ENCODE measurements around the gene NLE1. TPM values are rescaled to one million over a fixed set of nuclear protein-coding genes. Genes with fewer than 3 reads are reported as not detected.
A peak's percentile ranks its signal among the peaks of the same experiment; 100 is the strongest.

NLE1 gene
- total RNA-seq (13.7 and 17.5 TPM in 2 replicates), polyA plus RNA-seq (10.4 and 16.5 TPM in 2 replicates), polyA minus RNA-seq (16.3 and 23.3 TPM in 2 replicates)
- 9.5 TPM for total RNA-seq (2013)

DNA sequence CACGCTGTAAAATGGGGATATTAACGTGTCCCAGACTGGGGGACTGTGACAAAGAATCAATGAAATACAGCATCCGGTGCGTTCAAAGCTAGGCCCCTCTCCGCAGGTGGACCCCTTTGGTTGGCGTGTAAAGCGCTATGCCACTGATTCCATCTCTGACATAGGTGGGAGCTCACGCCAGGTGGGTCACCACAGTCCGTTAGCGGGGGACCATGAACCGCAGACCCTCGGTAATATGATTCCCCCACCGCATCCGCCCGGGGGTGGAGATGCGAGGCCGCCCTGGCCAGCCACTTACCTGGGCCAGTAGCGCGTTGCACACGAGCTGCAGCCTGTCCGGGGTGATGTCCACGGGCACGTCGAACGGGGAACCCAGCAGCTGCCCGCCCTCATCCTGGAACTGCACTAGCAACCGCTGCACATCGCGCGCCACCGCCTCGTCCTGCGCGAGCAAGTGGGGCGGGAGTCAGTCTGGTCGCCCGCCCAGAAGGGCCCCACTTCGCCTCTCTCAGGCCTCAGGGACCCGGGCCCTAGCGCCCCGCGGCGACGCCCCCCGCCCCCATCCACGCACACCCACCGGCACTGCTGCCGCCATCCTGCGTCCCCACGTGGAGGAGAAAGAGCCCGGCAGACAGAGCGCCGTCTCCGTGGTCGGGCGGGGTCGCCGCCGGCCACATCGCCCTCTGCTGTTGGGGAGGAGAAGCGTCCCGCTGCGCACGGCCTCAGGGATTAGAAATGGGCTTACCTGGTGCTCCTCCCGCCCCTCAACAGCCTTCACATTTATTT lies at the start of gene NLE1:
TSS of gene NLE1 (minus strand) at position 623 of the 786 bp plus-strand sequence. CDS start at position 595, 28 bp downstream.
- H3K9me3 Mint-ChIP-seq (ENCODE audit: insufficient read depth) = no peaks in the 10 kb centered on the region
- H3K27ac Mint-ChIP-seq = peak within 1 kb of the TSS; percentile 56
- under 1% methylated on average over 53 of the region's 65 CpGs for WGBS (ENCODE audit: insufficient coverage)
- Histone ChIP-seq H3K4me2 (replicated peaks; ENCODE audit: low read depth, low read length, poor library complexity, severe bottlenecking) (peak within 1 kb of the TSS; percentile 96), H3K4me1 (ENCODE audit: control insufficient read depth in 2 of 2, insufficient read depth in 2 of 2, low read length in 2 of 2) (peaks cover 5 to 11% of the 10 kb centered on the region in 2 donors), H3K9me3 (ENCODE audit: control extremely low read depth in 1 of 3, control insufficient read depth in 2 of 3, insufficient read depth in 1 of 3, low read length in 2 of 3) (no peaks in the 10 kb centered on the region), H3K4me3 (ENCODE audit: control extremely low read depth in 1 of 5, extremely low read depth in 1 of 5, insufficient read depth in 1 of 5, low read depth in 2 of 5, low read length in 4 of 5) (peak within 1 kb of the TSS; percentile 73 to 93 (median 84)), H3K9ac (ENCODE audit: low read length) (peak within 1 kb of the TSS; percentile 87), H3K79me2 (ENCODE audit: control insufficient read depth, insufficient read depth, low read length) (peaks cover 22% of the 10 kb centered on the region), H2AFZ (ENCODE audit: insufficient read depth, low read depth, low read length, poor library complexity, severe bottlenecking) (peak within 1 kb of the TSS; percentile 100), H3K27me3 (replicated peaks in 1 of 4; ENCODE audit: control extremely low read depth in 1 of 4, control insufficient read depth in 3 of 4, insufficient read depth in 4 of 4, low read length in 3 of 4) (no peaks in the 10 kb centered on the region), H3K36me3 (replicated peaks in 1 of 2; ENCODE audit: control extremely low read depth in 1 of 2, control insufficient read depth in 1 of 2, extremely low read depth in 1 of 2, insufficient read depth in 2 of 2, low read length in 1 of 2) (peaks cover 0 to 25% of the 10 kb centered on the region in 2 experiments), H4K20me1 (ENCODE audit: control insufficient read depth, insufficient read depth, low read length, poor library complexity, severe bottlenecking) (no peaks in the 10 kb centered on the region), H3K27ac (ENCODE audit: low read length in 2 of 2) (peak within 1 kb of the TSS in 1 of 2 donors; percentile 64)
- TF ChIP-seq, protein P1, sequence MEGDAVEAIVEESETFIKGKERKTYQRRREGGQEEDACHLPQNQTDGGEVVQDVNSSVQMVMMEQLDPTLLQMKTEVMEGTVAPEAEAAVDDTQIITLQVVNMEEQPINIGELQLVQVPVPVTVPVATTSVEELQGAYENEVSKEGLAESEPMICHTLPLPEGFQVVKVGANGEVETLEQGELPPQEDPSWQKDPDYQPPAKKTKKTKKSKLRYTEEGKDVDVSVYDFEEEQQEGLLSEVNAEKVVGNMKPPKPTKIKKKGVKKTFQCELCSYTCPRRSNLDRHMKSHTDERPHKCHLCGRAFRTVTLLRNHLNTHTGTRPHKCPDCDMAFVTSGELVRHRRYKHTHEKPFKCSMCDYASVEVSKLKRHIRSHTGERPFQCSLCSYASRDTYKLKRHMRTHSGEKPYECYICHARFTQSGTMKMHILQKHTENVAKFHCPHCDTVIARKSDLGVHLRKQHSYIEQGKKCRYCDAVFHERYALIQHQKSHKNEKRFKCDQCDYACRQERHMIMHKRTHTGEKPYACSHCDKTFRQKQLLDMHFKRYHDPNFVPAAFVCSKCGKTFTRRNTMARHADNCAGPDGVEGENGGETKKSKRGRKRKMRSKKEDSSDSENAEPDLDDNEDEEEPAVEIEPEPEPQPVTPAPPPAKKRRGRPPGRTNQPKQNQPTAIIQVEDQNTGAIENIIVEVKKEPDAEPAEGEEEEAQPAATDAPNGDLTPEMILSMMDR (IDR thresholded peaks at IDR 0.05) = peak; percentile 95
- no peak for TF ChIP-seq EZH2 (IDR thresholded peaks at IDR 0.05; ENCODE audit: borderline replicate concordance, insufficient read depth, low read depth, low read length, poor library complexity, severe bottlenecking)
- intact Hi-C loops (cut with micrococcal nuclease) = loop anchor here (1.0 kb wide), 6 partner anchors 23 to 391 kb away; partner anchors contain the start of genes CCT6B, RAD51D and ZNF830
- POLR2A ChIA-PET = interaction anchor here (0.7 to 1.5 kb wide), 2 partner anchors 437 to 1560 kb away, joined by 3 to 4 read pairs; partner anchors contain the start of gene PEX12
- DNase-seq (peak; percentile 89), ATAC-seq (ENCODE audit: low read depth) (peak; percentile 98)
- no peaks in the 10 kb centered on the region for H3K27me3 Mint-ChIP-seq
- CTCF ChIA-PET = interaction anchor here (0.6 to 1.8 kb wide), 12 partner anchors 14 to 598 kb away, joined by 3 to 7 read pairs (median 4); partner anchors contain the start of genes PEX12, RAD51D and SLFN12L
- H3K4me1 Mint-ChIP-seq = peaks cover 20% of the 10 kb centered on the region
- H3K4me3 Mint-ChIP-seq = peak within 1 kb of the TSS; percentile 87

Measured in B cell (primary cell).